ENCODE results near the gene ABHD11. TPM values are rescaled to one million over a fixed set of nuclear protein-coding genes. Genes with fewer than 3 reads are reported as not detected.

The ABHD11 gene
- total and polyA plus RNA-seq, 9 of the 15 experiments (the other 6 are each of a cell fraction or from before 2014, with no cell fraction given): 7.7 to 44.2 (median 18.9) TPM

- peak; percentile 14; the same call in 1 of the 2 replicates for TF ChIP-seq CBX1 (IDR thresholded peaks at IDR 0.05; ENCODE audit: low read depth)
- TF ChIP-seq XRCC4 (IDR thresholded peaks at IDR 0.05; ENCODE audit: extremely low read depth, insufficient read depth, insufficient read length): no peak
- peak; percentile 14; the same call in 1 of the 2 replicates for TF ChIP-seq ZNF766 (CRISPR knock-in tag; conservative IDR thresholded peaks at IDR 0.05)
- no peak for TF ChIP-seq ZNF280B (CRISPR knock-in tag; IDR thresholded peaks at IDR 0.05)
- peak; percentile 16 to 55 (median 51); a peak in 3 of 6 replicates for TF ChIP-seq ZBTB11 (CRISPR knock-in tag; IDR thresholded peaks at IDR 0.05)
- TF ChIP-seq CREM (IDR thresholded peaks at IDR 0.05; ENCODE audit: low read depth): peak; percentile 85
- no peak for TF ChIP-seq SMARCA5 (IDR thresholded peaks at IDR 0.05)
- peak; percentile 37; the same call in 1 of the 2 replicates for TF ChIP-seq GABPB1 (CRISPR knock-in tag; IDR thresholded peaks at IDR 0.05)
- TF ChIP-seq POLR2AphosphoS2 (IDR thresholded peaks at IDR 0.05; ENCODE audit: low read length): no peak; the same call in 1 of the 2 replicates
- no peak for TF ChIP-seq MAFG (tag; conservative IDR thresholded peaks at IDR 0.05)
- peak in 1 of 2 experiments; percentile 46; a peak in 1 of 4 replicates for TF ChIP-seq UBTF (IDR thresholded peaks at IDR 0.05; ENCODE audit: borderline replicate concordance in 1 of 2, low read depth in 2 of 2, low read length in 2 of 2)
- TF ChIP-seq TGIF2 (CRISPR knock-in tag; IDR thresholded peaks at IDR 0.05): no peak
- no peak for TF ChIP-seq ARID2 (IDR thresholded peaks at IDR 0.05)
- TF ChIP-seq MYBL2 (IDR thresholded peaks at IDR 0.05; ENCODE audit: low read depth): no peak
- TF ChIP-seq MYBL2 (CRISPR knock-in tag; IDR thresholded peaks at IDR 0.05; ENCODE audit: borderline replicate concordance): no peak
- no peak for TF ChIP-seq GATAD2B (IDR thresholded peaks at IDR 0.05; ENCODE audit: borderline replicate concordance)
- peak; percentile 74 for TF ChIP-seq ZFX (CRISPR knock-in tag; IDR thresholded peaks at IDR 0.05)
- no peak for TF ChIP-seq EHMT2 (IDR thresholded peaks at IDR 0.05)
- TF ChIP-seq KAT7 (CRISPR knock-in tag; IDR thresholded peaks at IDR 0.05; ENCODE audit: borderline replicate concordance): peak; percentile 33; the same call in 1 of the 2 replicates
Measured at GRCh38 chr7:73738612-73739386, at the start of gene ABHD11 (continued).

Measured in K562 (cell line).